ENCODE measurements around the gene PRKCZ. TPM values are rescaled to one million over a fixed set of nuclear protein-coding genes. Genes with fewer than 3 reads are reported as not detected.

Gene PRKCZ
- total and polyA plus RNA-seq, 2 experiments from 2014 or later: 26.2 to 36.9 TPM

DNA sequence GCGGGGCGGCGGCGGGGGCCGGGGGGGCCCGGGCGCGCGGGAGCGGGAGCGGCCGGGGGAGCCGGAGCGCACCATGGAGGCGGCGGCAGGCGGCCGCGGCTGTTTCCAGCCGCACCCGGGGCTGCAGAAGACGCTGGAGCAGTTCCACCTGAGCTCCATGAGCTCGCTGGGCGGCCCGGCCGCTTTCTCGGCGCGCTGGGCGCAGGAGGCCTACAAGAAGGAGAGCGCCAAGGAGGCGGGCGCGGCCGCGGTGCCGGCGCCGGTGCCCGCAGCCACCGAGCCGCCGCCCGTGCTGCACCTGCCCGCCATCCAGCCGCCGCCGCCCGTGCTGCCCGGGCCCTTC, 178.5 kb downstream of the PRKCZ start:
- peaks cover 11% of the 10 kb centered on the region; the same call in 1 of the 2 replicates for H3F3A ChIP-seq (replicated peaks; ENCODE audit: low read depth)
- no peak for ATAC-seq
- Mint-ChIP-seq H3K4me1 (peaks cover 32% of the 10 kb centered on the region), H3K36me3 (ENCODE audit: low read depth) (peaks cover 10% of the 10 kb centered on the region), H3K27ac (no peak overlapping the region), H3K9me3 (no peaks in the 10 kb centered on the region; the same call in 2 of the 3 replicates), H3K4me3 (peak overlapping the region; percentile 97), H3K27me3 (ENCODE audit: insufficient read depth, low read depth, poor library complexity) (peaks cover 16% of the 10 kb centered on the region)
- no peaks in the 10 kb centered on the region for H3K27me3 ChIP-seq (ENCODE audit: insufficient read depth)
- no peak overlapping the region for H2AFZ ChIP-seq
- peaks cover 28% of the 10 kb centered on the region; the same call in 1 of the 2 replicates for H3K4me1 ChIP-seq (ENCODE audit: insufficient read depth)
- TF ChIP-seq, protein P1, sequence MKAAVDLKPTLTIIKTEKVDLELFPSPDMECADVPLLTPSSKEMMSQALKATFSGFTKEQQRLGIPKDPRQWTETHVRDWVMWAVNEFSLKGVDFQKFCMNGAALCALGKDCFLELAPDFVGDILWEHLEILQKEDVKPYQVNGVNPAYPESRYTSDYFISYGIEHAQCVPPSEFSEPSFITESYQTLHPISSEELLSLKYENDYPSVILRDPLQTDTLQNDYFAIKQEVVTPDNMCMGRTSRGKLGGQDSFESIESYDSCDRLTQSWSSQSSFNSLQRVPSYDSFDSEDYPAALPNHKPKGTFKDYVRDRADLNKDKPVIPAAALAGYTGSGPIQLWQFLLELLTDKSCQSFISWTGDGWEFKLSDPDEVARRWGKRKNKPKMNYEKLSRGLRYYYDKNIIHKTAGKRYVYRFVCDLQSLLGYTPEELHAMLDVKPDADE (IDR thresholded peaks at IDR 0.05): no peak
- TF ChIP-seq, protein P2, sequence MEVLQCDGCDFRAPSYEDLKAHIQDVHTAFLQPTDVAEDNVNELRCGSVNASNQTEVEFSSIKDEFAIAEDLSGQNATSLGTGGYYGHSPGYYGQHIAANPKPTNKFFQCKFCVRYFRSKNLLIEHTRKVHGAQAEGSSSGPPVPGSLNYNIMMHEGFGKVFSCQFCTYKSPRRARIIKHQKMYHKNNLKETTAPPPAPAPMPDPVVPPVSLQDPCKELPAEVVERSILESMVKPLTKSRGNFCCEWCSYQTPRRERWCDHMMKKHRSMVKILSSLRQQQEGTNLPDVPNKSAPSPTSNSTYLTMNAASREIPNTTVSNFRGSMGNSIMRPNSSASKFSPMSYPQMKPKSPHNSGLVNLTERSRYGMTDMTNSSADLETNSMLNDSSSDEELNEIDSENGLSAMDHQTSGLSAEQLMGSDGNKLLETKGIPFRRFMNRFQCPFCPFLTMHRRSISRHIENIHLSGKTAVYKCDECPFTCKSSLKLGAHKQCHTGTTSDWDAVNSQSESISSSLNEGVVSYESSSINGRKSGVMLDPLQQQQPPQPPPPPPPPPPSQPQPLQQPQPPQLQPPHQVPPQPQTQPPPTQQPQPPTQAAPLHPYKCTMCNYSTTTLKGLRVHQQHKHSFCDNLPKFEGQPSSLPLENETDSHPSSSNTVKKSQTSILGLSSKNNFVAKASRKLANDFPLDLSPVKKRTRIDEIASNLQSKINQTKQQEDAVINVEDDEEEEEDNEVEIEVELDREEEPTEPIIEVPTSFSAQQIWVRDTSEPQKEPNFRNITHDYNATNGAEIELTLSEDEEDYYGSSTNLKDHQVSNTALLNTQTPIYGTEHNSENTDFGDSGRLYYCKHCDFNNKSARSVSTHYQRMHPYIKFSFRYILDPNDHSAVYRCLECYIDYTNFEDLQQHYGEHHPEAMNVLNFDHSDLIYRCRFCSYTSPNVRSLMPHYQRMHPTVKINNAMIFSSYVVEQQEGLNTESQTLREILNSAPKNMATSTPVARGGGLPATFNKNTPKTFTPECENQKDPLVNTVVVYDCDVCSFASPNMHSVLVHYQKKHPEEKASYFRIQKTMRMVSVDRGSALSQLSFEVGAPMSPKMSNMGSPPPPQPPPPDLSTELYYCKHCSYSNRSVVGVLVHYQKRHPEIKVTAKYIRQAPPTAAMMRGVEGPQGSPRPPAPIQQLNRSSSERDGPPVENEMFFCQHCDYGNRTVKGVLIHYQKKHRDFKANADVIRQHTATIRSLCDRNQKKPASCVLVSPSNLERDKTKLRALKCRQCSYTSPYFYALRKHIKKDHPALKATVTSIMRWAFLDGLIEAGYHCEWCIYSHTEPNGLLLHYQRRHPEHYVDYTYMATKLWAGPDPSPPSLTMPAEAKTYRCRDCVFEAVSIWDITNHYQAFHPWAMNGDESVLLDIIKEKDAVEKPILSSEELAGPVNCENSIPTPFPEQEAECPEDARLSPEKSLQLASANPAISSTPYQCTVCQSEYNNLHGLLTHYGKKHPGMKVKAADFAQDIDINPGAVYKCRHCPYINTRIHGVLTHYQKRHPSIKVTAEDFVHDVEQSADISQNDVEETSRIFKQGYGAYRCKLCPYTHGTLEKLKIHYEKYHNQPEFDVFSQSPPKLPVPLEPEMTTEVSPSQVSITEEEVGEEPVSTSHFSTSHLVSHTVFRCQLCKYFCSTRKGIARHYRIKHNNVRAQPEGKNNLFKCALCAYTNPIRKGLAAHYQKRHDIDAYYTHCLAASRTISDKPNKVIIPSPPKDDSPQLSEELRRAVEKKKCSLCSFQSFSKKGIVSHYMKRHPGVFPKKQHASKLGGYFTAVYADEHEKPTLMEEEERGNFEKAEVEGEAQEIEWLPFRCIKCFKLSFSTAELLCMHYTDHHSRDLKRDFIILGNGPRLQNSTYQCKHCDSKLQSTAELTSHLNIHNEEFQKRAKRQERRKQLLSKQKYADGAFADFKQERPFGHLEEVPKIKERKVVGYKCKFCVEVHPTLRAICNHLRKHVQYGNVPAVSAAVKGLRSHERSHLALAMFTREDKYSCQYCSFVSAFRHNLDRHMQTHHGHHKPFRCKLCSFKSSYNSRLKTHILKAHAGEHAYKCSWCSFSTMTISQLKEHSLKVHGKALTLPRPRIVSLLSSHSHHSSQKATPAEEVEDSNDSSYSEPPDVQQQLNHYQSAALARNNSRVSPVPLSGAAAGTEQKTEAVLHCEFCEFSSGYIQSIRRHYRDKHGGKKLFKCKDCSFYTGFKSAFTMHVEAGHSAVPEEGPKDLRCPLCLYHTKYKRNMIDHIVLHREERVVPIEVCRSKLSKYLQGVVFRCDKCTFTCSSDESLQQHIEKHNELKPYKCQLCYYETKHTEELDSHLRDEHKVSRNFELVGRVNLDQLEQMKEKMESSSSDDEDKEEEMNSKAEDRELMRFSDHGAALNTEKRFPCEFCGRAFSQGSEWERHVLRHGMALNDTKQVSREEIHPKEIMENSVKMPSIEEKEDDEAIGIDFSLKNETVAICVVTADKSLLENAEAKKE (CRISPR knock-in tag; IDR thresholded peaks at IDR 0.05): no peak
- no peak for TF ChIP-seq EZH2 (IDR thresholded peaks at IDR 0.05; ENCODE audit: low read depth, unreplicated experiment)
- TF ChIP-seq ZNF114 (CRISPR knock-in tag; IDR thresholded peaks at IDR 0.05): no peak
- TF ChIP-seq, protein P3, sequence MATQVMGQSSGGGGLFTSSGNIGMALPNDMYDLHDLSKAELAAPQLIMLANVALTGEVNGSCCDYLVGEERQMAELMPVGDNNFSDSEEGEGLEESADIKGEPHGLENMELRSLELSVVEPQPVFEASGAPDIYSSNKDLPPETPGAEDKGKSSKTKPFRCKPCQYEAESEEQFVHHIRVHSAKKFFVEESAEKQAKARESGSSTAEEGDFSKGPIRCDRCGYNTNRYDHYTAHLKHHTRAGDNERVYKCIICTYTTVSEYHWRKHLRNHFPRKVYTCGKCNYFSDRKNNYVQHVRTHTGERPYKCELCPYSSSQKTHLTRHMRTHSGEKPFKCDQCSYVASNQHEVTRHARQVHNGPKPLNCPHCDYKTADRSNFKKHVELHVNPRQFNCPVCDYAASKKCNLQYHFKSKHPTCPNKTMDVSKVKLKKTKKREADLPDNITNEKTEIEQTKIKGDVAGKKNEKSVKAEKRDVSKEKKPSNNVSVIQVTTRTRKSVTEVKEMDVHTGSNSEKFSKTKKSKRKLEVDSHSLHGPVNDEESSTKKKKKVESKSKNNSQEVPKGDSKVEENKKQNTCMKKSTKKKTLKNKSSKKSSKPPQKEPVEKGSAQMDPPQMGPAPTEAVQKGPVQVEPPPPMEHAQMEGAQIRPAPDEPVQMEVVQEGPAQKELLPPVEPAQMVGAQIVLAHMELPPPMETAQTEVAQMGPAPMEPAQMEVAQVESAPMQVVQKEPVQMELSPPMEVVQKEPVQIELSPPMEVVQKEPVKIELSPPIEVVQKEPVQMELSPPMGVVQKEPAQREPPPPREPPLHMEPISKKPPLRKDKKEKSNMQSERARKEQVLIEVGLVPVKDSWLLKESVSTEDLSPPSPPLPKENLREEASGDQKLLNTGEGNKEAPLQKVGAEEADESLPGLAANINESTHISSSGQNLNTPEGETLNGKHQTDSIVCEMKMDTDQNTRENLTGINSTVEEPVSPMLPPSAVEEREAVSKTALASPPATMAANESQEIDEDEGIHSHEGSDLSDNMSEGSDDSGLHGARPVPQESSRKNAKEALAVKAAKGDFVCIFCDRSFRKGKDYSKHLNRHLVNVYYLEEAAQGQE (IDR thresholded peaks at IDR 0.05; ENCODE audit: unreplicated experiment): no peak
- TF ChIP-seq STAT1 (IDR thresholded peaks at IDR 0.05; ENCODE audit: unreplicated experiment): no peak
- TF ChIP-seq ZNF331 (CRISPR knock-in tag; IDR thresholded peaks at IDR 0.05; ENCODE audit: low read depth): no peak
- no peak for TF ChIP-seq EZH2phosphoT487 (IDR thresholded peaks at IDR 0.05; ENCODE audit: unreplicated experiment)
- TF ChIP-seq, protein P4, sequence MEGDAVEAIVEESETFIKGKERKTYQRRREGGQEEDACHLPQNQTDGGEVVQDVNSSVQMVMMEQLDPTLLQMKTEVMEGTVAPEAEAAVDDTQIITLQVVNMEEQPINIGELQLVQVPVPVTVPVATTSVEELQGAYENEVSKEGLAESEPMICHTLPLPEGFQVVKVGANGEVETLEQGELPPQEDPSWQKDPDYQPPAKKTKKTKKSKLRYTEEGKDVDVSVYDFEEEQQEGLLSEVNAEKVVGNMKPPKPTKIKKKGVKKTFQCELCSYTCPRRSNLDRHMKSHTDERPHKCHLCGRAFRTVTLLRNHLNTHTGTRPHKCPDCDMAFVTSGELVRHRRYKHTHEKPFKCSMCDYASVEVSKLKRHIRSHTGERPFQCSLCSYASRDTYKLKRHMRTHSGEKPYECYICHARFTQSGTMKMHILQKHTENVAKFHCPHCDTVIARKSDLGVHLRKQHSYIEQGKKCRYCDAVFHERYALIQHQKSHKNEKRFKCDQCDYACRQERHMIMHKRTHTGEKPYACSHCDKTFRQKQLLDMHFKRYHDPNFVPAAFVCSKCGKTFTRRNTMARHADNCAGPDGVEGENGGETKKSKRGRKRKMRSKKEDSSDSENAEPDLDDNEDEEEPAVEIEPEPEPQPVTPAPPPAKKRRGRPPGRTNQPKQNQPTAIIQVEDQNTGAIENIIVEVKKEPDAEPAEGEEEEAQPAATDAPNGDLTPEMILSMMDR (conservative IDR thresholded peaks at IDR 0.05; ENCODE audit: low read depth in 2 of 2): no peak
- TF ChIP-seq JUNB (IDR thresholded peaks at IDR 0.05; ENCODE audit: unreplicated experiment): no peak
- TF ChIP-seq POLR2AphosphoS5 (IDR thresholded peaks at IDR 0.05; ENCODE audit: low read depth): no peak
- TF ChIP-seq NANOG (IDR thresholded peaks at IDR 0.05; ENCODE audit: borderline replicate concordance): no peak
- TF ChIP-seq CREB1 (CRISPR knock-in tag; IDR thresholded peaks at IDR 0.05; ENCODE audit: low read depth): no peak
- peaks cover 49% of the 10 kb centered on the region for H3K79me2 ChIP-seq (replicated peaks; ENCODE audit: insufficient read depth)
- peaks cover 31% of the 10 kb centered on the region for H4K20me1 ChIP-seq (replicated peaks; ENCODE audit: insufficient read depth)
- no peaks in the 10 kb centered on the region for H3K9me2 ChIP-seq (ENCODE audit: insufficient read depth)
- H3K4me2 ChIP-seq: peak overlapping the region; percentile 99
- peak overlapping the region; percentile 85 for H3K4me3 ChIP-seq
- DNase-seq (ENCODE audit: low spot score): peak; percentile 23
- H3K36me3 ChIP-seq (ENCODE audit: insufficient read depth): no peaks in the 10 kb centered on the region
- H3K27ac ChIP-seq (ENCODE audit: low read depth): no peak overlapping the region
